ENCODE results near the gene CEACAM19.

GRCh38 chr19:44626048-44626624 is 45.1 kb upstream of the CEACAM19 start:
- no peak for TF ChIP-seq SUZ12 (IDR thresholded peaks at IDR 0.05; ENCODE audit: extremely low read depth, insufficient read depth, insufficient read length)
- no peak for TF ChIP-seq ZNF274 (IDR thresholded peaks at IDR 0.05; ENCODE audit: low read depth, low read length)
- TF ChIP-seq YY1 (IDR thresholded peaks at IDR 0.05; ENCODE audit: insufficient read depth, insufficient read length): no peak

All from NT2/D1 (cell line).